Suprapubic skin (tissue), 4 donors: ENCODE measurements around the gene IFNLR1. TPM values are rescaled to one million over a fixed set of nuclear protein-coding genes. Genes with fewer than 3 reads are reported as not detected.

Experiments used
- DNase-seq, 2 donors: peaks; one replicate each; pipeline ENCODE4 v3.0.0-alpha.2; 2019; ENCODE audit warnings: low spot score in 2 of 2
- H3K27ac ChIP-seq: fragments of 200-600 bp; sonication (generic); one replicate; pipeline ENCODE4 v1.5.1; 2019
- H3K27me3 ChIP-seq: fragments of 200-600 bp; sonication (generic); one replicate; pipeline ENCODE4 v1.5.1; 2019
- H3K36me3 ChIP-seq: fragments of 200-600 bp; sonication (generic); one replicate; pipeline ENCODE4 v1.5.1; 2019
- H3K4me1 ChIP-seq: fragments of 200-600 bp; sonication (generic); one replicate; pipeline ENCODE4 v1.5.1; 2019
- H3K4me3 ChIP-seq: fragments of 200-600 bp; sonication (generic); one replicate; pipeline ENCODE4 v1.5.1; 2019; ENCODE audit warnings: mild to moderate bottlenecking
- H3K9me3 ChIP-seq: fragments of 200-600 bp; sonication (generic); one replicate; pipeline ENCODE4 v1.5.1; 2019
- EP300 ChIP-seq: sonication (generic); formaldehyde crosslinking; IDR thresholded peaks from one replicate; pipeline ENCODE4 v1.6.1; 2017; ENCODE audit warnings: antibody characterized with exemption
- POLR2A ChIP-seq, 2 donors: fragments of 450-650 bp; IDR thresholded peaks; one replicate each; pipeline ENCODE4 v1.6.1; 2017; ENCODE audit warnings: antibody characterized with exemption in 2 of 2, mild to moderate bottlenecking in 2 of 2, moderate library complexity in 2 of 2
- POLR2AphosphoS5 ChIP-seq, 3 donors: sonication (generic); formaldehyde crosslinking; IDR thresholded peaks; one replicate each; pipeline ENCODE4 v1.6.1; 2017; ENCODE audit warnings: antibody characterized with exemption in 3 of 3
- WGBS: methylation state at CpG from one replicate; pipeline ENCODE4 v1.1.5; 2018; 5-methylcytosine and 5-hydroxymethylcytosine counted together
- total RNA-seq, 4 donors: library from RNA; depleted of rRNA; stranded (reverse); fragments of >200 nt; gene quantifications; one replicate each; pipeline ENCODE4 v1.1.0, GENCODE V29; 2016
- TF ChIP-seq, protein P1 (sequence below), 2 donors: fragments of 200-600 bp in 1 of 2; fragments of 450-650 bp in 1 of 2; sonication (generic) in 1 of 2; IDR thresholded peaks; one replicate each; pipeline ENCODE4 v1.5.1; 2016 to 2019; ENCODE audit warnings: antibody characterized with exemption in 2 of 2, mild to moderate bottlenecking in 1 of 2, moderate library complexity in 1 of 2

Gene IFNLR1
- total RNA-seq, 4 donors from 2014 or later, result 11.7 to 16.1 (median 14.0) TPM

DNA sequence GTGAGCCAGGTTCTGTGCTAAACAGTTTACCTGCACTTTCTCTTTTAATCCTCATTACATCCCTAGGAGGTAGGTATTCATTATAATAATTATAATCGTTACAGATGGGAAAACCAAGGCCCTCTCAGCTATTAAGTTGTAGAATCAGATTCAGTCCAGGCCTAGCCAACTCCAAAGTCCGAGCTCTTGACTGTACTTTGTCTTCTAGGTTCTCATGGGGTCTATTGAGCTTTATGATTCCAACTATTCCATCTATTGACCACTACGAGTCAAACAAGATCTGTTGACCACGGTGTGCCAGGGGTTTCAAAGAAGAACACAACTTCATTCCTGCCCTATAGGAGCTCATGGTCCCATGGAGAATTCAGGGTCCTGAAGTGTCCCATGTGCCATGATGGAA, 2.0 kb downstream of the IFNLR1 start:
- Histone ChIP-seq H3K36me3 (no peaks in the 10 kb centered on the region), H3K9me3 (no peaks in the 10 kb centered on the region), H3K27me3 (peaks cover 10% of the 10 kb centered on the region), H3K4me1 (peaks cover 30% of the 10 kb centered on the region), H3K4me3 (no peak overlapping the region), H3K27ac (no peak overlapping the region)
- TF ChIP-seq, protein P1, sequence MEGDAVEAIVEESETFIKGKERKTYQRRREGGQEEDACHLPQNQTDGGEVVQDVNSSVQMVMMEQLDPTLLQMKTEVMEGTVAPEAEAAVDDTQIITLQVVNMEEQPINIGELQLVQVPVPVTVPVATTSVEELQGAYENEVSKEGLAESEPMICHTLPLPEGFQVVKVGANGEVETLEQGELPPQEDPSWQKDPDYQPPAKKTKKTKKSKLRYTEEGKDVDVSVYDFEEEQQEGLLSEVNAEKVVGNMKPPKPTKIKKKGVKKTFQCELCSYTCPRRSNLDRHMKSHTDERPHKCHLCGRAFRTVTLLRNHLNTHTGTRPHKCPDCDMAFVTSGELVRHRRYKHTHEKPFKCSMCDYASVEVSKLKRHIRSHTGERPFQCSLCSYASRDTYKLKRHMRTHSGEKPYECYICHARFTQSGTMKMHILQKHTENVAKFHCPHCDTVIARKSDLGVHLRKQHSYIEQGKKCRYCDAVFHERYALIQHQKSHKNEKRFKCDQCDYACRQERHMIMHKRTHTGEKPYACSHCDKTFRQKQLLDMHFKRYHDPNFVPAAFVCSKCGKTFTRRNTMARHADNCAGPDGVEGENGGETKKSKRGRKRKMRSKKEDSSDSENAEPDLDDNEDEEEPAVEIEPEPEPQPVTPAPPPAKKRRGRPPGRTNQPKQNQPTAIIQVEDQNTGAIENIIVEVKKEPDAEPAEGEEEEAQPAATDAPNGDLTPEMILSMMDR (IDR thresholded peaks at IDR 0.05), result no peak
- TF ChIP-seq EP300 (no peak), POLR2A (IDR thresholded peaks at IDR 0.05) (no peak), POLR2AphosphoS5 (IDR thresholded peaks at IDR 0.05) (no peak)
- DNase-seq, result no peak
- 88% methylated on average over 4 of the region's 4 CpGs for WGBS

DNA sequence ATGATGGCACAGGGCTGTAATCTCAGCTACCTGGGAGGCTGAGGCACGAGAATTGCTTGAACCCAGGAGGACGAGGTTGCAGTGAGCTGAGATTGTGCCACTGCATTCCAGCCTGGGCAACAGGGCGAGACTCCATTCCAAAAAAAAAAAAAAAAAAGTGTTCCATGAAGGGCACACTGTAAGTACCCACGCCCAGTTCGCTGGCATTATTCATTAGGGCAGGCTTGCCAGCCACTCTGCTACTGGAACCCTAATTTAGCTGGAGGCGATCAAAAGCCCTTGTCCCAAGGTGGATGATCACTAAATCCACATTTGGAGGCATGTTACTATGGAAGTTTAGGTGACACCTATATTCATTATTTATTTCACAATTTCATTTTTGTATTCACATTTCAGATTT, 5.0 kb downstream of the IFNLR1 start:
- DNase-seq, result peak in 1 of 2 donors; percentile 19
- TF ChIP-seq POLR2A (IDR thresholded peaks at IDR 0.05) (no peak), EP300 (no peak), POLR2AphosphoS5 (IDR thresholded peaks at IDR 0.05) (no peak)
- TF ChIP-seq, protein P1 (IDR thresholded peaks at IDR 0.05), result no peak
- H3K4me3 ChIP-seq, result no peak overlapping the region
- no peaks in the 10 kb centered on the region for H3K9me3 ChIP-seq
- no peaks in the 10 kb centered on the region for H3K36me3 ChIP-seq
- no peak overlapping the region for H3K27ac ChIP-seq
- peaks cover 8% of the 10 kb centered on the region for H3K27me3 ChIP-seq
- H3K4me1 ChIP-seq, result peaks cover 15% of the 10 kb centered on the region
- WGBS, result 44% methylated on average over 6 of the region's 6 CpGs

GRCh38 chr1:24181619-24182018, 5.5 kb downstream of the IFNLR1 start:
- H3K27me3 ChIP-seq, result peaks cover 4% of the 10 kb centered on the region
- 79% methylated on average over 3 of the region's 5 CpGs for WGBS

DNA sequence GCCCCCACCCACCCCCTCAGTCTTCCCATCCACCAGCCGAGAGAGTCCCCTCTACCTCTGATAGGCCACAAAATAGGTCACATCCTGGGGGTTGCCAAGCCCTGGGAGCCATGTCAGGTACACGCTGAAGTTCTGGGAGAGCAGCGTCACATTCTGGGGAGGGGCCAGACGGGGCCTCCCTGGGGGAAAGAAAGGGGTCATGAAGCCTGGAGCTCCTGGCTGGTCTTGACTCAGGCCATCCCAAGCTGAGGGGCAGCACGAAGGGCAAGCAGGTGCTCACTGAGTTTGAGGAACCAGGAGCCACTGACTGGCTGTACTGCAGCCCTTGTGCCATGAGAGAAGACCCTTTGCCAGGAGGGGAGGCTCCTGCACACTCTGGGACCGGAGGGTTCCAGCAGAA, 6.4 kb downstream of the IFNLR1 start:
- Histone ChIP-seq H3K4me3 (no peak overlapping the region), H3K9me3 (no peaks in the 10 kb centered on the region), H3K4me1 (peaks cover 4% of the 10 kb centered on the region), H3K27ac (no peak overlapping the region), H3K27me3 (no peaks in the 10 kb centered on the region), H3K36me3 (no peaks in the 10 kb centered on the region)
- TF ChIP-seq, protein P1 (IDR thresholded peaks at IDR 0.05), result no peak
- TF ChIP-seq EP300 (no peak), POLR2AphosphoS5 (IDR thresholded peaks at IDR 0.05) (no peak), POLR2A (IDR thresholded peaks at IDR 0.05) (no peak)
- DNase-seq, result peak in 1 of 2 donors; percentile 27
- WGBS, result 83% methylated on average over 6 of the region's 6 CpGs

More at GRCh38 chr1:24181619-24182018, 5.5 kb downstream of the IFNLR1 start:
- no peak overlapping the region for H3K27ac ChIP-seq
- TF ChIP-seq, protein P1 (IDR thresholded peaks at IDR 0.05), result no peak
- TF ChIP-seq EP300 (no peak), POLR2AphosphoS5 (IDR thresholded peaks at IDR 0.05) (no peak), POLR2A (IDR thresholded peaks at IDR 0.05) (no peak)
- H3K4me3 ChIP-seq, result no peak overlapping the region
- H3K36me3 ChIP-seq, result no peaks in the 10 kb centered on the region
- H3K4me1 ChIP-seq, result peaks cover 11% of the 10 kb centered on the region
- peak in 1 of 2 donors; percentile 34 for DNase-seq
- H3K9me3 ChIP-seq, result no peaks in the 10 kb centered on the region

DNA sequence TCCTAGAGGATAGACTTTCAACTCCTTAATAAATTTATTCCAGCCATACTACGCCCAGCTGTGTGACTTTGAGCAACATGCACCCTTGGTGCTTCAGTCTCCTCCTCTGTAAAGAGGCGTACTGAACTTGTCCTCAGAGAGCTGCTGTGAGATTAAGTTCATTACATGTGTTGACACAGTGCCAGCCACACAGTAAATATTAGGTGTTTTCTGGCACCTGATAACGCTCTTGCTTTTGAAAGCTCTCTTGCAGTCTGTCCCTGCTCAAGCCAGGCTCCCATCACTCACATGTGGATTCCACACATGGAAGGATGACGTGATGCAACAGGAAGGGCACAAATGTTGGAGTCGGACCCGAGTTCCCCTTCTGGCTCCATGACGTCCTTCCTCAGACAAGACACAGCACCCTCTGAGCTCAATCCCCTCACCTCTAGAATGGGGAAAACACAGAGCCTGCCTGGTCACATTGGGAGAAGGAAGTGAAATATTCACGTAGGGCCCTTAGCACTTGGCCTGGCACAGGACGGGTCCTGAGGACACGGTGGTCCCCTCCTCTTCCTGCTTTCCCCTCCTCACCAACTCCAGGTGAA, 7.7 kb downstream of the IFNLR1 start:
- Histone ChIP-seq H3K27ac (no peak overlapping the region), H3K4me3 (no peak overlapping the region), H3K4me1 (peaks cover 3% of the 10 kb centered on the region), H3K27me3 (no peaks in the 10 kb centered on the region), H3K36me3 (no peaks in the 10 kb centered on the region), H3K9me3 (no peaks in the 10 kb centered on the region)
- 80% methylated on average over 10 of the region's 10 CpGs for WGBS
- peak in 1 of 2 donors; percentile 24 for DNase-seq
- TF ChIP-seq, protein P1 (IDR thresholded peaks at IDR 0.05), result no peak
- TF ChIP-seq POLR2A (IDR thresholded peaks at IDR 0.05) (no peak), POLR2AphosphoS5 (IDR thresholded peaks at IDR 0.05) (no peak), EP300 (no peak)
